Neuronal stem cell (in vitro differentiated cells): ENCODE results near the gene DLG2.

Source experiments
- DNase-seq: peaks from one replicate; pipeline ENCODE4 v3.0.0-alpha.2; 2013; ENCODE audit warnings: low spot score
- H2AFZ ChIP-seq: one replicate; pipeline ENCODE4 v1.6.1; 2013; ENCODE audit warnings: mild to moderate bottlenecking, low read length, inconsistent platforms
- H2AK5ac ChIP-seq: 2 replicates; pipeline ENCODE4 v1.6.1; 2013; ENCODE audit warnings: low read depth, mild to moderate bottlenecking, inconsistent platforms, low read length, moderate library complexity, mixed read lengths
- H2BK120ac ChIP-seq: 2 replicates; pipeline ENCODE4 v1.6.1; 2013; ENCODE audit warnings: low read depth, mild to moderate bottlenecking, inconsistent platforms, low read length, moderate library complexity, mixed read lengths
- H2BK12ac ChIP-seq: one replicate; pipeline ENCODE4 v1.6.1; 2013; ENCODE audit warnings: low read length, inconsistent platforms
- H2BK15ac ChIP-seq: 2 replicates; pipeline ENCODE4 v1.6.1; 2013; ENCODE audit warnings: mild to moderate bottlenecking, low read length, inconsistent platforms, mixed read lengths
- H2BK5ac ChIP-seq: one replicate; pipeline ENCODE4 v1.6.1; 2013; ENCODE audit warnings: inconsistent platforms, mild to moderate bottlenecking, low read length, moderate library complexity
- H3K14ac ChIP-seq: one replicate; pipeline ENCODE4 v1.6.1; 2013; ENCODE audit warnings: low read length, inconsistent platforms
- H3K18ac ChIP-seq: 2 replicates; pipeline ENCODE4 v1.6.1; 2013; ENCODE audit warnings: low read length, inconsistent platforms
- H3K23ac ChIP-seq: 2 replicates; pipeline ENCODE4 v1.6.1; 2013; ENCODE audit warnings: low read depth, mild to moderate bottlenecking, mixed read lengths, low read length, inconsistent platforms; ENCODE audit not compliant: poor library complexity
- H3K27ac ChIP-seq: replicated peaks from 3 replicates; pipeline ENCODE4 v1.5.1; 2013; ENCODE audit warnings: low read length, inconsistent platforms
- H3K27me3 ChIP-seq, 3 experiments: 2 replicates each; pipeline ENCODE4 v1.6.1; 2013; ENCODE audit warnings: low read length in 3 of 3, mild to moderate bottlenecking in 2 of 3, inconsistent platforms in 1 of 3, low read depth in 1 of 3, mixed read lengths in 1 of 3, moderate library complexity in 1 of 3; ENCODE audit not compliant: control insufficient read depth in 3 of 3, insufficient read depth in 3 of 3
- H3K36me3 ChIP-seq, 2 donors: replicated peaks in 1 of 2; 2 replicates each; pipeline ENCODE4 v1.6.1; 2013; ENCODE audit warnings: low read length in 2 of 2; ENCODE audit not compliant: control insufficient read depth in 2 of 2, insufficient read depth in 2 of 2
- H3K4ac ChIP-seq: 2 replicates; pipeline ENCODE4 v1.6.1; 2013; ENCODE audit warnings: inconsistent platforms, mild to moderate bottlenecking, low read length, moderate library complexity
- H3K4me1 ChIP-seq, 2 donors: 1 replicate in 1 of 2; 2 replicates in 1 of 2; pipeline ENCODE4 v1.6.1; 2013; ENCODE audit warnings: low read length in 2 of 2, low read depth in 1 of 2; ENCODE audit not compliant: control insufficient read depth in 2 of 2, insufficient read depth in 1 of 2
- H3K4me2 ChIP-seq: one replicate; pipeline ENCODE4 v1.6.1; 2013; ENCODE audit warnings: mild to moderate bottlenecking, low read length, inconsistent platforms; ENCODE audit not compliant: insufficient read depth, poor library complexity, severe bottlenecking
- H3K4me3 ChIP-seq, 2 donors: 2 replicates each; pipeline ENCODE4 v1.5.1; 2013; ENCODE audit warnings: low read length in 2 of 2, mild to moderate bottlenecking in 2 of 2, inconsistent platforms in 1 of 2, moderate library complexity in 1 of 2
- H3K79me1 ChIP-seq: one replicate; pipeline ENCODE4 v1.6.1; 2013; ENCODE audit warnings: low read depth, mild to moderate bottlenecking, inconsistent platforms, low read length, moderate library complexity
- H3K9ac ChIP-seq: one replicate; pipeline ENCODE4 v1.6.1; 2013; ENCODE audit warnings: mild to moderate bottlenecking, low read depth, low read length, inconsistent platforms; ENCODE audit not compliant: poor library complexity
- H3K9me3 ChIP-seq, 2 donors: replicated peaks in 1 of 2; 2 replicates each; pipeline versions ENCODE3 to v1.6.1; 2013; ENCODE audit warnings: low read length in 2 of 2, mild to moderate bottlenecking in 2 of 2, inconsistent platforms in 1 of 2, low read depth in 1 of 2, mixed read lengths in 1 of 2, moderate library complexity in 1 of 2; ENCODE audit not compliant: control insufficient read depth in 2 of 2, insufficient read depth in 1 of 2
- H4K8ac ChIP-seq: one replicate; pipeline ENCODE4 v1.6.1; 2013; ENCODE audit warnings: low read depth, mild to moderate bottlenecking, inconsistent platforms, low read length, moderate library complexity
- H4K91ac ChIP-seq: one replicate; pipeline ENCODE4 v1.6.1; 2013; ENCODE audit warnings: low read length, low read depth, mild to moderate bottlenecking, inconsistent platforms; ENCODE audit not compliant: poor library complexity
- WGBS, 2 donors: extraction: QIAGEN DNeasy Blood & Tissue Kit; methylation state at CpG; one replicate each; pipeline ENCODE4 v1.1.7; 2013; ENCODE audit warnings: missing lambda C conversion rate in 2 of 2, mixed read lengths in 1 of 2; ENCODE audit not compliant: insufficient read length in 2 of 2, insufficient replicate concordance in 1 of 2; ENCODE audit errors: extremely low coverage in 2 of 2; 5-methylcytosine and 5-hydroxymethylcytosine counted together

DLG2 gene

GRCh38 chr11:83676056-83676601, 1951.0 kb downstream of the DLG2 start:
- Histone ChIP-seq H3K27ac (no peak overlapping the region), H3K79me1 (no peaks in the 10 kb centered on the region), H3K4me2 (no peak overlapping the region), H3K9me3 (no peaks in the 10 kb centered on the region), H2AFZ (no peak overlapping the region), H2AK5ac (no peak overlapping the region), H3K4me1 (peaks cover 4 to 11% of the 10 kb centered on the region in 2 donors), H3K9ac (no peak overlapping the region), H2BK12ac (no peak overlapping the region), H4K8ac (no peak overlapping the region), H3K18ac (no peak overlapping the region), H3K4ac (no peak overlapping the region), H2BK5ac (no peak overlapping the region), H2BK15ac (no peak overlapping the region), H4K91ac (no peak overlapping the region), H2BK120ac (no peak overlapping the region), H3K4me3 (no peak overlapping the region), H3K36me3 (no peaks in the 10 kb centered on the region), H3K14ac (no peak overlapping the region), H3K27me3 (peaks cover 0 to 5% (median 0%) of the 10 kb centered on the region in 3 experiments), H3K23ac (no peak overlapping the region)
- DNase-seq = no peak

- Histone ChIP-seq H3K23ac (no peak overlapping the region), H3K4me2 (no peak overlapping the region), H2AK5ac (no peak overlapping the region), H3K14ac (no peak overlapping the region), H3K27ac (no peak overlapping the region), H2AFZ (no peak overlapping the region), H4K91ac (no peak overlapping the region), H3K18ac (no peak overlapping the region), H3K4ac (no peak overlapping the region), H3K79me1 (no peaks in the 10 kb centered on the region), H3K9me3 (no peaks in the 10 kb centered on the region), H4K8ac (no peak overlapping the region), H3K27me3 (peaks cover 0 to 5% (median 0%) of the 10 kb centered on the region in 3 experiments), H2BK5ac (no peak overlapping the region), H3K4me1 (no peaks in the 10 kb centered on the region), H3K36me3 (no peaks in the 10 kb centered on the region), H2BK12ac (no peak overlapping the region), H2BK15ac (no peak overlapping the region), H2BK120ac (no peak overlapping the region), H3K9ac (no peak overlapping the region), H3K4me3 (no peak overlapping the region)
- DNase-seq = no peak
- no CpG with 5 or more reads among the region's 1 CpG for WGBS, 2 donors
Observed at GRCh38 chr11:83674102-83674896, 1952.8 kb downstream of the DLG2 start.

- Histone ChIP-seq H3K27me3 (peaks cover 0 to 5% (median 0%) of the 10 kb centered on the region in 3 experiments), H3K14ac (no peak overlapping the region), H3K4me3 (no peak overlapping the region), H3K4ac (no peak overlapping the region), H2BK120ac (no peak overlapping the region), H2AK5ac (no peak overlapping the region), H3K18ac (no peak overlapping the region), H2BK5ac (no peak overlapping the region), H4K91ac (no peak overlapping the region), H4K8ac (no peak overlapping the region), H3K79me1 (no peaks in the 10 kb centered on the region), H2BK15ac (no peak overlapping the region), H3K4me2 (no peak overlapping the region), H3K27ac (no peak overlapping the region), H3K9me3 (no peaks in the 10 kb centered on the region), H3K4me1 (peaks cover 0 to under 1% of the 10 kb centered on the region in 2 donors), H3K36me3 (no peaks in the 10 kb centered on the region), H2BK12ac (no peak overlapping the region), H3K23ac (no peak overlapping the region), H3K9ac (no peak overlapping the region), H2AFZ (no peak overlapping the region)
- no peak for DNase-seq
- no CpG with 5 or more reads among the region's 2 CpGs for WGBS, 2 donors
Observed at GRCh38 chr11:83671289-83671688, 1955.9 kb downstream of the DLG2 start.

- Histone ChIP-seq H3K4me1 (peaks cover 3 to 6% of the 10 kb centered on the region in 2 donors), H3K23ac (no peak overlapping the region), H3K18ac (no peak overlapping the region), H3K9me3 (no peaks in the 10 kb centered on the region), H2AFZ (no peak overlapping the region), H3K4me2 (no peak overlapping the region), H3K27me3 (no peaks in the 10 kb centered on the region), H3K14ac (no peak overlapping the region), H3K36me3 (no peaks in the 10 kb centered on the region), H3K4ac (no peak overlapping the region), H2AK5ac (no peak overlapping the region), H2BK15ac (no peak overlapping the region), H3K9ac (no peak overlapping the region), H2BK120ac (no peak overlapping the region), H3K27ac (no peak overlapping the region), H4K8ac (no peak overlapping the region), H3K4me3 (no peak overlapping the region), H2BK12ac (no peak overlapping the region), H4K91ac (no peak overlapping the region), H2BK5ac (no peak overlapping the region), H3K79me1 (no peaks in the 10 kb centered on the region)
- no CpG with 5 or more reads among the region's 4 CpGs for WGBS, 2 donors
- DNase-seq = no peak
Observed at GRCh38 chr11:83666149-83666548, 1961.0 kb downstream of the DLG2 start.
